NOMO-1 treated with dmso at 0.1 percent for 144 hours (cell line): ENCODE results near the gene DCANP1.
"Not testable (repeated sequence)": the region's sequence is repeated elsewhere in the genome, so short reads cannot be mapped to it uniquely, and the experiment has no call there.

ENCODE experiments used
- DNase-seq: peaks from one replicate; lab custom pipeline; 2025; ENCODE audit not compliant: unreplicated experiment; lab: John Stamatoyannopoulos, UW

Gene DCANP1

GRCh38 chr5:135447298-135447929 lies at the start of gene DCANP1:
TSS of gene DCANP1 (minus strand) at chr5:135447348. CDS start at chr5:135447108, 240 bp downstream.
- DNase-seq, result no peak

GRCh38 chr5:135495531-135495930 lies 48.4 kb upstream of the DCANP1 start:
- not testable (repeated sequence) for DNase-seq

GRCh38 chr5:135494196-135494595 lies 47.0 kb upstream of the DCANP1 start:
- no peak for DNase-seq

GRCh38 chr5:135493406-135494180 lies 46.4 kb upstream of the DCANP1 start:
- peak; percentile 21 for DNase-seq

GRCh38 chr5:135492319-135492626 lies 45.1 kb upstream of the DCANP1 start:
- DNase-seq, result no peak

GRCh38 chr5:135491552-135492318 lies 44.6 kb upstream of the DCANP1 start:
- DNase-seq, result no peak

- DNase-seq, result no peak
These were observed 43.9 kb upstream of the DCANP1 start for GRCh38 chr5:135491038-135491551.

- no peak for DNase-seq
These were observed 43.3 kb upstream of the DCANP1 start for GRCh38 chr5:135490245-135491037.

GRCh38 chr5:135489466-135490244 lies 42.5 kb upstream of the DCANP1 start:
- no peak for DNase-seq

- DNase-seq, result no peak
These were observed 41.7 kb upstream of the DCANP1 start for GRCh38 chr5:135488727-135489465.

- no peak for DNase-seq
These were observed 40.8 kb upstream of the DCANP1 start for GRCh38 chr5:135487839-135488514.

- no peak for DNase-seq
These were observed 39.9 kb upstream of the DCANP1 start for GRCh38 chr5:135487037-135487395.

GRCh38 chr5:135486131-135487036 lies 39.2 kb upstream of the DCANP1 start:
- no peak for DNase-seq

- no peak for DNase-seq
These were observed 37.5 kb upstream of the DCANP1 start for GRCh38 chr5:135484674-135485086.

- DNase-seq, result no peak
These were observed 36.1 kb upstream of the DCANP1 start for GRCh38 chr5:135483254-135483653.

GRCh38 chr5:135482381-135482933 lies 35.3 kb upstream of the DCANP1 start:
- no peak for DNase-seq

- DNase-seq, result no peak
These were observed 34.8 kb upstream of the DCANP1 start for GRCh38 chr5:135481909-135482311.

- DNase-seq, result peak; percentile 65
These were observed 34.2 kb upstream of the DCANP1 start for GRCh38 chr5:135481387-135481786.
